Type B pancreatic cell (in vitro differentiated cells): Measurements from ENCODE around the gene CDAN1. TPM values are rescaled to one million over a fixed set of nuclear protein-coding genes. Genes with fewer than 3 reads are reported as not detected.
"Not testable (repeated sequence)": the region's sequence is repeated elsewhere in the genome, so short reads cannot be mapped to it uniquely, and the experiment has no call there.

Source experiments
- DNase-seq: peaks from one replicate; pipeline ENCODE4 v3.0.0; 2021; ENCODE audit warnings: mixed read lengths; ENCODE audit not compliant: unreplicated experiment; ENCODE audit errors: extremely low spot score
- H3K27ac Mint-ChIP-seq: 2 replicates; pipeline ENCODE4 v1.8.0; 2021; ENCODE audit warnings: mild to moderate bottlenecking, mixed read lengths
- H3K27me3 Mint-ChIP-seq: 2 replicates; pipeline ENCODE4 v1.8.0; 2021; ENCODE audit warnings: mixed read lengths
- H3K36me3 Mint-ChIP-seq: 2 replicates; pipeline ENCODE4 v1.8.0; 2021; ENCODE audit warnings: mixed read lengths
- H3K4me1 Mint-ChIP-seq: one replicate; pipeline ENCODE4 v1.8.0; 2021; ENCODE audit warnings: mixed read lengths; ENCODE audit not compliant: unreplicated experiment
- H3K4me3 Mint-ChIP-seq: 2 replicates; pipeline ENCODE4 v1.8.0; 2021; ENCODE audit warnings: mild to moderate bottlenecking, mixed read lengths
- H3K9me3 Mint-ChIP-seq: 2 replicates; pipeline ENCODE4 v1.8.0; 2021; ENCODE audit warnings: mixed read lengths
- total RNA-seq: library from RNA; stranded (reverse); gene quantifications from 2 replicates; pipeline ENCODE4 v1.2.1, GENCODE V29; 2021; ENCODE audit warnings: low replicate concordance
- TF ChIP-seq, protein P1 (sequence below): fragments of 200-600 bp; sonication (generic); conservative IDR thresholded peaks from 2 replicates; pipeline ENCODE4 v1.5.0; 2021; ENCODE audit warnings: antibody characterized with exemption, mild to moderate bottlenecking

CDAN1 gene
- total RNA-seq, 1 donor from 2014 or later = 37.2 TPM

DNA sequence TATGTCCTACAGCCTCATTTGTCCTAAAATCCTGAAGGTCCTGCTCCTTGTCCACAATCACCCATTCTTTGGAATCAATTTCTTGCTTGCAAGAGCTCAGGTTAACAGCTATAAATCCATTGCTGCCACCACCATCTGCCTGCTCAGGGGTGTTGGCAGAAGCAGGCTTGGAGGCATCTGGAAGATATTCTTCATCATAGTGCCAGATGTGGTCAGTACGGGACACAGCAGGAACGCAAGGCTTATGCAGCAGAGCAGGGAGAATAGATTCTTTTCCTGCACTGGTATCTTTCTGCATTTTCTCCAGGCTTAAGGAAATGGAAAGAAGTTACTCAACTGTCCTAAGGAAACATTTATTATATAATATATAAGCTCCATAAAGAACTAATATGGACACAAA lies 38.5 kb upstream of the CDAN1 start:
- no peak for DNase-seq
- Mint-ChIP-seq H3K27me3 (no peaks in the 10 kb centered on the region), H3K4me1 (no peaks in the 10 kb centered on the region), H3K4me3 (no peak overlapping the region), H3K27ac (no peak overlapping the region), H3K36me3 (peaks cover 3% of the 10 kb centered on the region), H3K9me3 (no peaks in the 10 kb centered on the region)
- TF ChIP-seq, protein P1, sequence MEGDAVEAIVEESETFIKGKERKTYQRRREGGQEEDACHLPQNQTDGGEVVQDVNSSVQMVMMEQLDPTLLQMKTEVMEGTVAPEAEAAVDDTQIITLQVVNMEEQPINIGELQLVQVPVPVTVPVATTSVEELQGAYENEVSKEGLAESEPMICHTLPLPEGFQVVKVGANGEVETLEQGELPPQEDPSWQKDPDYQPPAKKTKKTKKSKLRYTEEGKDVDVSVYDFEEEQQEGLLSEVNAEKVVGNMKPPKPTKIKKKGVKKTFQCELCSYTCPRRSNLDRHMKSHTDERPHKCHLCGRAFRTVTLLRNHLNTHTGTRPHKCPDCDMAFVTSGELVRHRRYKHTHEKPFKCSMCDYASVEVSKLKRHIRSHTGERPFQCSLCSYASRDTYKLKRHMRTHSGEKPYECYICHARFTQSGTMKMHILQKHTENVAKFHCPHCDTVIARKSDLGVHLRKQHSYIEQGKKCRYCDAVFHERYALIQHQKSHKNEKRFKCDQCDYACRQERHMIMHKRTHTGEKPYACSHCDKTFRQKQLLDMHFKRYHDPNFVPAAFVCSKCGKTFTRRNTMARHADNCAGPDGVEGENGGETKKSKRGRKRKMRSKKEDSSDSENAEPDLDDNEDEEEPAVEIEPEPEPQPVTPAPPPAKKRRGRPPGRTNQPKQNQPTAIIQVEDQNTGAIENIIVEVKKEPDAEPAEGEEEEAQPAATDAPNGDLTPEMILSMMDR = no peak

DNA sequence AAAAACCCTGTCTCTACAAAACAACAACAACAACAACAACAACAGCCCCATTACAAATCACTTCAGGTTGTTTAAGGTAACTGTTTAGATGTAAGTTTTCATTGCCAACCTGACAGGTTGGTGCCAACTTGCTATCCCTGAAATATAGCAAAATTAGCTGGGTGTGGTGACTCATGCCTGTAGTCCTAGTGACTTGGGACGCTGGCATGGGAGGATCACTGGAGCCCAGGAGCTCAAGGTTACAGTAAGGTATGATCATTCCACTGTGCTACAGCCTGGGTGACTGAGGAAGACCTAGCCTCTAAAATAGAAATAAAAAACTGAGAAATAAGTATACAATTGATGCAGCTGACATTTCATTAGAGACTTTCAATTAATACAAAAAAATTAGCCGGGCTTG lies 36.0 kb upstream of the CDAN1 start:
- TF ChIP-seq, protein P1 = no peak
- Mint-ChIP-seq H3K4me1 (no peaks in the 10 kb centered on the region), H3K4me3 (no peak overlapping the region), H3K27me3 (no peaks in the 10 kb centered on the region), H3K27ac (no peak overlapping the region), H3K9me3 (no peaks in the 10 kb centered on the region), H3K36me3 (peaks cover 13% of the 10 kb centered on the region)
- DNase-seq = no peak

DNA sequence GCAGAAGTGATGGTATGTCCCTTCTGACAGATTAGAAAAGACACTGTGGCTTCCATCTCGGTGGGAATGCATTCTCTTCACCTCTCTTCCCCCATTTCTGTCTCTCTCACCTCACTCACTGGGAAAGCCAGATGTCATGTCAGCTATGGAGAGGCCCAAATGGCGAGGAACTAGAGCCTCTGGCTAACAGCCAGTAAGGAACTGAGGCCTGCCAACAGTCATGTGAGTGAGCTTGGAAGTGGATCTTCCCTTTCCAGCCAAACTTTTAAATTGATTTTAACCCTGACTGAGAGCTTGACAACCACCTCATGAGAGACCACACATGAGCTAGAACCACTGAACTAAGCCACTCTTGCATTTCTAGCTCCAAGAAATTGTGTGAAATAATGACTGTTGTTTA lies 35.2 kb upstream of the CDAN1 start:
- H3K36me3 Mint-ChIP-seq = peaks cover 13% of the 10 kb centered on the region
- no peak for DNase-seq
- H3K9me3 Mint-ChIP-seq = no peaks in the 10 kb centered on the region
- H3K4me1 Mint-ChIP-seq = no peaks in the 10 kb centered on the region
- H3K27ac Mint-ChIP-seq = no peak overlapping the region
- no peaks in the 10 kb centered on the region for H3K27me3 Mint-ChIP-seq
- TF ChIP-seq, protein P1 = no peak
- no peak overlapping the region for H3K4me3 Mint-ChIP-seq

DNA sequence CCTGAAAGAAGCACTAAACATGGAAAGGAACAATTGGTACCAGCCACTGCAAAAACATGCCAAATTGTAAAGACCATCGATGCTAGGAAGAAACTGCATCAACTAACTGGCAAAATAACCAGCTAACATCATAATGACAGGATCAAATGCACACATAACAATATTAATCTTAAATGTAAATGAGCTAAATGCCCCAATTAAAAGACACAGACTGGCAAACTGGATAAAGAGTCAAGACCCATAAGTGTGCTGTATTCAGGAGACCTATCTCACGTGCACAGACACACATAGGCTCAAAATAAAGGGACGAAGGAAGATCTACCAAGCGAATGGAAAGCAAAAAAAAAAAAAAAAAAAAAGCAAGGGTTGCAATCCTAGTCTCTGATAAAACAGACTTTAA lies 29.2 kb upstream of the CDAN1 start:
- H3K36me3 Mint-ChIP-seq = peaks cover 28% of the 10 kb centered on the region
- not testable (repeated sequence) for H3K4me1 Mint-ChIP-seq, DNase-seq, H3K27ac Mint-ChIP-seq, H3K27me3 Mint-ChIP-seq, H3K9me3 Mint-ChIP-seq, H3K4me3 Mint-ChIP-seq

DNA sequence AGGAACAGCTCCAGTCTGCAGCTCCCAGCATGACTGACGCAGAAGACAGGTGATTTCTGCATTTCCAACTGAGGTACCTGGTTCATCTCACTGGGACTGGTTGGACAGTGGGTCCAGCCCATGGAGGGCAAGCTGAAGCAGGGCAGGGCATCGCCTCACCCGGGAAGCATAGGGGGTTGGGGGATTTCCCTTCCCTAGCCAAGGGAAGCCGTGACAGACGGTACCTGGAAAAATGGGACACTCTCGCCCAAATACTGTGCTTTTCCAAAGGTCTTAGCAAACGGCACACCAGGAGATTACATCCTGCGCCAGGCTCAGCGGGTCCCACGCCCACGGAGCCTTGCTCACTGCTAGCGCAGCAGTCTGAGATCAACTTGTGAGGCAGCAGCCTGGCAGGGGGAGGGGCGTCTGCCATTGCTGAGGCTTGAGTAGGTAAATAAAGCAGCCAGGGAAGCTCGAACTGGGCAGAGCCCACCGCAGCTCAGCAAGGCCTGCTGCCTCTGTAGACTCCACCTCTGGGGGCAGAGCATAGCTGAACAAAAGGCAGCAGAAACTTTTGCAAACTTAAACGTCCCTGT lies 27.3 kb upstream of the CDAN1 start:
- Mint-ChIP-seq H3K36me3 (peaks cover 28% of the 10 kb centered on the region), H3K9me3 (peaks cover 10% of the 10 kb centered on the region)
- H3K27me3 Mint-ChIP-seq, H3K4me3 Mint-ChIP-seq, H3K4me1 Mint-ChIP-seq, H3K27ac Mint-ChIP-seq, DNase-seq: not testable (repeated sequence)

DNA sequence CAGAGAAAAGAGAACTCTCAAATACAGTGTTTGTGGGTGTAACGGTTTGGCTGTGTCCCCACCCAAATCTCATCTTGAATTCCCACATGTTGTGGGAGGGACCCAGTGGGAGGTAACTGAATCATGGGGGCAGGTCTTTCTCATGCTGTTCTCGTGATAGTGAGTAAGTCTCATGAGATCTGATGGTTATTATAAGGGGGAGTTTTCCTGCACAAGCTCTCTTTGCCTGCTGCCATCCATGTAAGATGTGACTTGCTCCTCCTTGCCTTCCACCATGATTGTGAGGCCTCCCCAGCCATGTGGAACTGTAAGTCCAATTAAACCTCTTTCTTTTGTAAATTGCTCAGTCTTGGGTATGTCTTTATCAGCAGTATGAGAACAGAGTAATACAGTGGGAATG lies 24.9 kb upstream of the CDAN1 start:
- DNase-seq, H3K27ac Mint-ChIP-seq, H3K4me1 Mint-ChIP-seq, H3K4me3 Mint-ChIP-seq, H3K27me3 Mint-ChIP-seq: not testable (repeated sequence)
- Mint-ChIP-seq H3K9me3 (peaks cover 10% of the 10 kb centered on the region), H3K36me3 (peaks cover 26% of the 10 kb centered on the region)

DNA sequence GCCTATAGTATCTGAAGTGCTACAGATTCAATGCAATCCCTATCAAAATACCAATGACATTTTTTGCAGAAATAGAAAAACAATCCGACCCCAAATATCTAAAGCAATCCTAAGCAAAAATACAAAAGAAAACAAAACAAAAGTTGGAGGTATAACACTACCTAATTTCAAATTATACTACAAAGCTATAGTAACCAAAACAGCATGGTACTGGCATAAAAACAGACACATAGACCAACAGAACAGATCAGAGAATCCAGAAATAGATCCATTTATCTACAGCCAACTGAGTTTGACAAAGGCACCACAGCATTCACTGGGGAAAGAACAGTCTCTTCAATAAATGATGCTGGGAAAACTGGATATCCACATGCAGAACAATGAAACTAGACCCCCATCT lies 23.8 kb upstream of the CDAN1 start:
- DNase-seq = no peak
- Mint-ChIP-seq H3K27me3 (no peaks in the 10 kb centered on the region), H3K36me3 (peaks cover 26% of the 10 kb centered on the region), H3K4me1 (no peaks in the 10 kb centered on the region), H3K27ac (no peak overlapping the region), H3K9me3 (peaks cover 10% of the 10 kb centered on the region), H3K4me3 (no peak overlapping the region)
- TF ChIP-seq, protein P1 = no peak
